ENCODE results near the gene SCAF1. TPM values are rescaled to one million over a fixed set of nuclear protein-coding genes. Genes with fewer than 3 reads are reported as not detected.

SCAF1 gene
- total and polyA plus RNA-seq, 2 of the 13 experiments (the other 11 are each of a cell fraction or from before 2014, with no cell fraction given) = 3.3 to 6.1 TPM

GRCh38 chr19:49672131-49672919 is 30.3 kb downstream of the SCAF1 start (continued):
- no peak for TF ChIP-seq USF2 (IDR thresholded peaks at IDR 0.05; ENCODE audit: low read depth, low read length)
- TF ChIP-seq USF2 (CRISPR knock-in tag; IDR thresholded peaks at IDR 0.05; ENCODE audit: borderline replicate concordance) = no peak
- 0 out of 2 replicates have a peak, but pooled peaks have one; percentile 38 for TF ChIP-seq KLF6 (CRISPR knock-in tag; IDR thresholded peaks at IDR 0.05)
- TF ChIP-seq ZSCAN25 (CRISPR knock-in tag; IDR thresholded peaks at IDR 0.05) = peak; percentile 73; the same call in 1 of the 2 replicates
- TF ChIP-seq LCORL (IDR thresholded peaks at IDR 0.05) = no peak
- peak; percentile 75 for TF ChIP-seq LCORL (CRISPR knock-in tag; IDR thresholded peaks at IDR 0.05)
- peak; percentile 90 for TF ChIP-seq ZKSCAN1 (IDR thresholded peaks at IDR 0.05; ENCODE audit: low read length)
- TF ChIP-seq ZNF484 (CRISPR knock-in tag; IDR thresholded peaks at IDR 0.05; ENCODE audit: borderline replicate concordance, low read depth) = no peak
- peak; percentile 75 for TF ChIP-seq ZNF407 (CRISPR knock-in tag; IDR thresholded peaks at IDR 0.05; ENCODE audit: not compliant biosample characterization)
- peak; percentile 18; the same call in 1 of the 2 replicates for TF ChIP-seq ZNF44 (CRISPR knock-in tag; IDR thresholded peaks at IDR 0.05)
- TF ChIP-seq ATF2 (CRISPR knock-in tag; IDR thresholded peaks at IDR 0.05) = 0 out of 2 replicates have a peak, but pooled peaks have one; percentile 39
- peak; percentile 46; the same call in 1 of the 2 replicates for TF ChIP-seq PHF21A (CRISPR knock-in tag; IDR thresholded peaks at IDR 0.05)
- peak; percentile 90 to 91; a peak in 3 of 4 replicates for TF ChIP-seq HMGXB4 (CRISPR knock-in tag; IDR thresholded peaks at IDR 0.05; ENCODE audit: borderline replicate concordance in 1 of 2, low read depth in 1 of 2)
- peak; percentile 63; the same call in 1 of the 2 replicates for TF ChIP-seq TAF1 (CRISPR knock-in tag; IDR thresholded peaks at IDR 0.05)

Measured in HepG2 (cell line).